ENCODE measurements around the gene GADD45GIP1. TPM values are rescaled to one million over a fixed set of nuclear protein-coding genes. Genes with fewer than 3 reads are reported as not detected.
A peak's percentile ranks its signal among the peaks of the same experiment; 100 is the strongest.

Gene GADD45GIP1
- 10 to 100 TPM; 15.9 to 16.4 TPM for total RNA-seq

DNA sequence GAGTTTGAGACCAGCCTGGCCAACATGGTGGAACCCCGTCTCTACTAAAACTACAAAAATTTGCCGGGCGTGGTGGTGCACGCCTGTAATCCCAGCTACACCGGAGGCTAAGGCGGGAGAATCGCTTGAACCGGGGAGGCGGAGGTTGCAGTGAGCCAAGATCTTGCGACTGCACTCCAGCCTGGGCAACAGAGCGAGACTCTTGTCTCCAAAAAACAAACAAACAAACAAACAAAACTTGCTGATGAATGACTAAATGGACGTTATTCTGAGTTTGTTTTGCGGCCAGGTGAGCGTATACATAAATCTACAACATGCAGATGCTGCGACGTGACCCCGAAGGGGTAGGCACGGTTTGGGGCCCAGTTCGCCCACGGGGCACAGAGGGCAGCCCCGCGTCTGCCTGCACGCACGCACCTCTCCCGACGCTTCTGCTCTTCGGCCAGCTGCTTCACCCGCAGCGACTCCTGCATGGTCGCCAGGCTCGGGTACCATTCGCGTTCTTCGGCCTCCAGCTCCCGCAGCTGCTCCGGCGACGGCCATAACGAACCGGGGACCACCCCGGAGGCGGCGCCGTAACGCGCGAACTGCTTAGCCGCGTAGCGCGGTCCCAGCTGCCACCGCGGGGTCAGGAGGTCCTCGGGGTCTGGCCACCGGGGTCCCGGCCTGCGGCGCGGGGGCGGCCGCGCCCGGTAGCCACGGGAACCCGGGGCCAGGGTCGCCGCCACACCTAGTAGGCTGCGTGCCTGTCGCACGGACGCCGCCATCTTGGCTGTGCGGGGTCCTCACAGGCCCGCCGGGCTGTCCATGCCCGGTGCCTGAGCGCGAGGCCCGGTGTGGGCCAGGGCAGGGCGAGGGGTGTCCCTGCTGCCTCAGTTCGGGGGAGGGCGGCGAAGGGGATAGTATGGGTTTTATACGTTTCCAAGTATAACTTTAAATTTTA lies at the start of gene GADD45GIP1:
Gene GADD45GIP1 (minus strand): TSS at position 778 of the 943 bp plus-strand sequence. CDS start 11 bp downstream, at position 767.
- peak within 1 kb of the TSS; percentile 90 for H3K4me3 Mint-ChIP-seq
- peak; percentile 96 for ATAC-seq (replicated peaks in 1 of 2)
- peaks cover 6% of the 10 kb centered on the region for H3K27me3 Mint-ChIP-seq (ENCODE audit: low read depth)
- peaks cover 1 to 13% of the 10 kb centered on the region in 2 donors for H3K36me3 Mint-ChIP-seq (ENCODE audit: insufficient read depth in 2 of 2)
- DNase-seq, result peak; percentile 90 to 91
- peaks cover 52% of the 10 kb centered on the region for H3K4me1 Mint-ChIP-seq (ENCODE audit: low read depth)
- H3K9me3 Mint-ChIP-seq, result no peaks in the 10 kb centered on the region
- peak within 1 kb of the TSS; percentile 94 for H3K27ac Mint-ChIP-seq

DNA sequence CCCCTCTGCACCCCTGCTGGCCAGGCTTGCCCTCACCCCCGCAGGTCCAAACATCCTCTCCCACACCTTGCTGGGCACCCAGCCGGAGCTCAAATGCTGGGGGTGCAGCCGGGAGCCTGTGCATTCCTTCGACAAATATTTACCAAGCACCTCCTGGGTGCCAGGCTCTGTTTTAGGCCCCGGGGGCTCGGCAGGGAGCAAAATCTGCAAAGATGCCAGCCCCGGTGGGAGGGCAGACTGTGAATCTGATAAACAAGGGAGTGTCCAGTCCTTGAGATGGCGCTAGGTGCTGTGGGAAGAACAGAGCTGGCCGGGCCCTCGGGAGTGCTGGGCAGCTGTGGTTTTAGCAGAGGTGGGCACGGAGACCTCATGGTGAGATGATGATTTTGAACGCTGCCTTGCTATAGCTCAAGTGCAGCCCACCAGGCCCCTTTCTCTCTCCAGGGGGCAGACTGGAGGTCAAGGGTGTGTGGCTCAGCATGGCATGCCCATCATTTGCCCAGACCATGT lies 48.9 kb upstream of the GADD45GIP1 start:
- Mint-ChIP-seq H3K36me3 (ENCODE audit: insufficient read depth in 2 of 2) (no peaks in the 10 kb centered on the region), H3K4me3 (no peak overlapping the region), H3K9me3 (no peaks in the 10 kb centered on the region), H3K27ac (no peak overlapping the region), H3K4me1 (ENCODE audit: low read depth) (peaks cover under 1% of the 10 kb centered on the region), H3K27me3 (ENCODE audit: low read depth) (peaks cover 18% of the 10 kb centered on the region)
- ATAC-seq (replicated peaks in 1 of 2) (no peak), DNase-seq (no peak)

DNA sequence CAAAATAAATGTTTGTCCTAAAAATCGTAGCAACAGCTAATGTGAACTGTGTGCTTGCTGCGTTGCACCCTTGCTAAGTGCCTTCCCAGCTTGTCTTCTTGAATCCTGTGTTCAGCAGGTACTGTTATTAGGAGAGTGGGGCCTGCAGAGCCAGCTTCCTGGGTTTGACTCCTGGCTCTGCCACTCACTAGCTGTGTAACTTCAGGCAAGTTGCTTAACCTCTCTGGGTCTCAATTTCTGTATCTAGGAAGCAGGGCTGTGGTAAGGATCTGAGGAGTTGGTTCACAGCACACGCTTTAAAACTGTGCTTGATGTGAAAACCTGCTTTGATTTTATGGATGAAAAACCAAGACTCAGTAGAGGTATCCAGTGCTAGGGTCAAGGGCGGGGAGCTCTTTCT lies 48.2 kb upstream of the GADD45GIP1 start:
- Mint-ChIP-seq H3K27me3 (ENCODE audit: low read depth) (peaks cover 12% of the 10 kb centered on the region), H3K4me3 (no peak overlapping the region), H3K36me3 (ENCODE audit: insufficient read depth in 2 of 2) (no peaks in the 10 kb centered on the region), H3K27ac (no peak overlapping the region), H3K4me1 (ENCODE audit: low read depth) (no peaks in the 10 kb centered on the region), H3K9me3 (no peaks in the 10 kb centered on the region)
- DNase-seq, result no peak
- ATAC-seq (replicated peaks in 1 of 2), result no peak

DNA sequence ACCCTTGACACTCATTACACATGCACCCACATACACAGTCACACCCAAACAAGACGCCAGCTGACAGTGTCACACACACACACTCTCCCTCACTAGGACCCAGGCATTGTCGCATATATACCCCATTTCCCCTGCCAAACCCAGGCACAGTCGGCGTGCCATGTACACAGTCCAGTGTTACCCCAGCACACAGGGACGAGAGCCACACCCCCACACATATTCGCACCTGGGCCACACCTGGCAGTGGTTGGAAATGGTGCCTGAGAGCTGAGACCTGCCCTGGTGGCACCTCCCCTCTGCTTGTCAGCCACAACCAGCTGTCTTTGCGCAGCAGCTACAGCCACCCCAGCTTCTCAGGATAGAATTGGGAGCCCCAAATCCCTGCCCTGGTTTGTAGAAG lies 47.2 kb upstream of the GADD45GIP1 start:
- no peak overlapping the region for H3K27ac Mint-ChIP-seq
- H3K4me3 Mint-ChIP-seq, result no peak overlapping the region
- no peak for DNase-seq
- H3K9me3 Mint-ChIP-seq, result no peaks in the 10 kb centered on the region
- no peak for ATAC-seq (replicated peaks in 1 of 2)
- no peaks in the 10 kb centered on the region for H3K36me3 Mint-ChIP-seq (ENCODE audit: insufficient read depth in 2 of 2)
- H3K27me3 Mint-ChIP-seq (ENCODE audit: low read depth), result peaks cover 7% of the 10 kb centered on the region
- H3K4me1 Mint-ChIP-seq (ENCODE audit: low read depth), result no peaks in the 10 kb centered on the region

DNA sequence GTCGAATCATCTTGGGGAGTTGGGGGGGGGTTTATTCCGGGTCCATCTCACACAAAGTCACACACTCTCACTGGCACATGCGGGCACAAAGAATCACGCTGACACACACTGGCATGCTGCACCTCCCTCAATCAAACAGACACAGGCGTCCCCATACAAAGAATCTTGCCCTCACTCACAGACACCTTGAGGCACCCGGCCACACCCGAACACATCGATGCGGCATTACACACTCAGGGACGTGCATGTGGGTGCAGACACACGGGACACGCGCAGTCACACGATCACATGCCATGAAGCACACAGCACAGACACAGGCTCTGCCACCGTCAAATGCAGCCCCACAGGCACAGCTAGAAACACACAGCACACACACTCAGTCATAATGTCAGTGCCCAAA lies 46.1 kb upstream of the GADD45GIP1 start:
- ATAC-seq (replicated peaks in 1 of 2), result no peak
- Mint-ChIP-seq H3K36me3 (ENCODE audit: insufficient read depth in 2 of 2) (no peaks in the 10 kb centered on the region), H3K9me3 (no peaks in the 10 kb centered on the region), H3K27me3 (ENCODE audit: low read depth) (no peaks in the 10 kb centered on the region), H3K4me3 (no peak overlapping the region), H3K27ac (no peak overlapping the region), H3K4me1 (ENCODE audit: low read depth) (no peaks in the 10 kb centered on the region)
- DNase-seq, result no peak

DNA sequence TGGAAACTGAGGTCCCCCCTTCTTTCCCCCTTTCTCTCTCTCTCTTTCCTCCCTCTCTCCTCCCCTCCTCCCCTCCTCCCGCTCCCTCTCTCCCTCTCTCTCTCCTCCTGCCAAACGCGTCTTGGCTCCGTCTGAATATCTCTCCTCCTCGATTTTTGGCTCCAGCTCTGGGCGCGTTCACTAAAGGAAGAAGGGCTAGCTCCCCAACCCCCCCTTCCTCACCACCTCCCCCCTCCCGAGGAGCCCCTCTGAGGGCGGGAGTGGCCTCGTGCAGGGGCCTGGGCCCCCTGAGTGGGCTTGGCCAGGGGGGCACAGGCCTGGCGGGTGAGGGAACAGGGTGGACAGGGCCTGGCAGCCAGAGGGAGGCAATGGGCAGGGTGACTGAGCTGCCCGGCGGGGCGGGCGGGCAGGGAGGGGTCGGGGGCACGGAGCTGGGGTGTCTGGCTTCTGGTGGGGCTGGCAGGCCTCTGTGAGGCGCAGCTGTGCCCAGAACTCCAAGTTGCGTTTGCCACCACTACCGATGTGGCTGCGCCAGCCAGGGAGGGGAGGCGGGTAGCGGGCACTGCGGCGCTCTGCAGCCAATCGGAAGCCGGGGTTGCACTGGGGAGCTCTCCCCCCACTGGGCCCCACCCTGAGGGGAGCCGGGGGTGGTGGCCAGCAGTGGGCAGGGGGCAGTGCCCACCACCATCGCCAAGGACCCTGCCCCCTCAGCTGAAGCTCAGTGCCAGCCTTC lies 45.3 kb upstream of the GADD45GIP1 start:
- no peaks in the 10 kb centered on the region for H3K9me3 Mint-ChIP-seq

DNA sequence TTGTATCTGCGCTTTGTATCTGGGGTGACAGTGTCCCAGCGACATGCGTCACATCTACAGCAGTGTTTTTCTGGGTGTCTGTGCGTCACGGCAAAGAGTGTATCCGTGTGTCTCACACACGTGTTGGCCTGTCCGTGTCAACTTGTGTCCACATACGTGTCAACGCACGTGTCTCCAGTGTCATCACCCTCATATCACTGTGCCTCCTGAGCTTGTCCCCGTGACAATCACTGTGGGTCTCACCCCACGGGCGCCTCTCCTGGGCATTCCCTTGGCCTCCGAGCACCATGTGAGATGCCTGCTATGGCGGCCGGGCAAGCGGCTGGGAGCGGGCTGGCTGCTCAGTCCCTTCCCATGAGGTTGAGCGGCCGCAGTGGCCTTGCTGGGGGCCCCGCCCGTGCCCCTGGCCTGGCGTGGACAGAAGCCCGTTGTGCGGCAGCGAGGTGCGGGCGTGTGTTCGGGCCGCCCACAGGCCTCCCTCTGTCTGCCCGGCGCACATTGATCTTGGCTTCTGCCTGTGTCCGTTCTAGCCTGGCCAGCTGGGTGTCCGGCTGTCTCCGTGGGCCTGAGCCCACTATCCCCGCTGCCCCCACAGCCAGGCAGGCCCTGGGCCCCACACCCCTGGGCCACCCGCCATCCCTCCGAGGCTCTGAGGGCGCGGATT lies 44.6 kb upstream of the GADD45GIP1 start:
- no peak overlapping the region for H3K4me3 Mint-ChIP-seq
- ATAC-seq (replicated peaks in 1 of 2) (no peak), DNase-seq (no peak)
- no peaks in the 10 kb centered on the region for H3K27me3 Mint-ChIP-seq (ENCODE audit: low read depth)
- no peaks in the 10 kb centered on the region for H3K36me3 Mint-ChIP-seq (ENCODE audit: insufficient read depth in 2 of 2)
- no peaks in the 10 kb centered on the region for H3K9me3 Mint-ChIP-seq
- H3K27ac Mint-ChIP-seq, result no peak overlapping the region
- no peaks in the 10 kb centered on the region for H3K4me1 Mint-ChIP-seq (ENCODE audit: low read depth)

More for the DNA sequence above, 45.3 kb upstream of the GADD45GIP1 start:
- no peaks in the 10 kb centered on the region for H3K27me3 Mint-ChIP-seq (ENCODE audit: low read depth)
- H3K4me3 Mint-ChIP-seq, result no peak overlapping the region
- ATAC-seq (replicated peaks in 1 of 2) (no peak), DNase-seq (no peak)
- H3K27ac Mint-ChIP-seq, result no peak overlapping the region
- H3K36me3 Mint-ChIP-seq (ENCODE audit: insufficient read depth in 2 of 2), result no peaks in the 10 kb centered on the region
- H3K4me1 Mint-ChIP-seq (ENCODE audit: low read depth), result no peaks in the 10 kb centered on the region

DNA sequence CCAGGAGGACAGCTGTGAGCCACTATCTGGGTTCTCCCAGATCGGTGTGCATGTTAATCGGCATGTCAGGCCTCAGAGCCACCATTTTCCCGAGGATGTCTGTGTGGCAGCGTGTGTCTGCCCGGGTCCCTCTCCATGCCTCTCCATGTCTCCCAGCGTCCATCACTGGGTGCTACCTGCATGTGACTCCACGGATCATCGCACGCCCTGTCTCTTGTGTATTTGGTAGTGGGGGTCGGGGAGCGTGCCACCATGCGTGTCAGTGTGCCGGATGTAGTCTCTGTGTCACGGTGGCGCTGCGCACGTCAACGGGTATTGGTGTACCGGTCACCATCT lies 44.1 kb upstream of the GADD45GIP1 start:
- no peaks in the 10 kb centered on the region for H3K9me3 Mint-ChIP-seq
- ATAC-seq (replicated peaks in 1 of 2) (no peak), DNase-seq (no peak)
- no peak overlapping the region for H3K4me3 Mint-ChIP-seq
- H3K27me3 Mint-ChIP-seq (ENCODE audit: low read depth), result no peaks in the 10 kb centered on the region
- H3K27ac Mint-ChIP-seq, result no peak overlapping the region
- H3K4me1 Mint-ChIP-seq (ENCODE audit: low read depth), result no peaks in the 10 kb centered on the region
- H3K36me3 Mint-ChIP-seq (ENCODE audit: insufficient read depth in 2 of 2), result no peaks in the 10 kb centered on the region

DNA sequence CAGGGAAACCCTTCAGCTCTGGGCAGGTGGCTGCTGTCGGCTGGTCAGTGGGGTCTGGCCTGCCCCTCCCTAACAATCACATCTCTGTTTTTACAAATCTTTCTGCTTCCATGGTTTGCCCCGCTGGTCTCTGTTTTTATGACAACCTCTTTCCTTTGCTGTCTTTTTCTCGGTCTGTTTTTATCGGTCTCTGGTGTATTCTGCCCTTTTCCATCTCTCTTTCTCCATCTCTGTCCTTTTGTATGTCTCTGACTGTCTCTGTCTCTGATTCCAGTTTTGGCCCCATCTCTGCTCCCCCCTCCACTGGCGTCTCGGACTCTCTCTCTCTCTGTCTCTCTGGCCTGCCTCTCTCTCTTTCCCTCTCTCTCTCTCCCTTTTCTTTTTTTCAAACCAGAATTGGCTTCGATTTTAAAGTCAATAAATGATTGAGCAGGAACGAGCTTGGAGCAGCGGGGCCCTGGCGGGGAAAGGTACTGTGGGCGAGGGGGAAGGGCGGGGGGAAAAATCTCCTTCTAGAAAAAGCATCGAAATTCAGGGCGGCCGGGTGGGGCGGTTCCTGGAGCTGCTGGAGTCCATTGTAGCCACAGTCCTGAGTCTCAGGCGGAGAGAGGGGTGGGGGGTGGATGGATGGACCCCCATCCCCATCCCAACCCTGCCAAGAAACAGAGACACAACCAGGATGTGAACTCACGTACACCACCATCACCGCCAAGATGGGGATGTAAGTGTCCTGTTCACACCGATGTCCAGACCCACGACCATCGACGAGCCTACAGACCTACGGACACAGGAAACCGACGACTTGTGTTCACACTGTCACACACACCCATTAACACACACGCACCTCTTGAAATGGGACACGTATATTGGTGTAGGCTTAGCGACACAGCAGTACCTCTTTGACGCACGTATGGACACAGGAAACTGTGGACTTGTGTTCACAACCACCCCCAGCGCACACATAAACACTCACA lies 41.2 kb upstream of the GADD45GIP1 start:
- Mint-ChIP-seq H3K4me3 (peak overlapping the region in 1 of 2 donors; percentile 19), H3K27ac (no peak overlapping the region), H3K9me3 (no peaks in the 10 kb centered on the region), H3K36me3 (ENCODE audit: insufficient read depth in 2 of 2) (peaks cover 0 to 4% of the 10 kb centered on the region in 2 donors), H3K4me1 (ENCODE audit: low read depth) (peaks cover 7% of the 10 kb centered on the region), H3K27me3 (ENCODE audit: low read depth) (peaks cover 14% of the 10 kb centered on the region)
- DNase-seq (no peak), ATAC-seq (replicated peaks in 1 of 2) (no peak)

DNA sequence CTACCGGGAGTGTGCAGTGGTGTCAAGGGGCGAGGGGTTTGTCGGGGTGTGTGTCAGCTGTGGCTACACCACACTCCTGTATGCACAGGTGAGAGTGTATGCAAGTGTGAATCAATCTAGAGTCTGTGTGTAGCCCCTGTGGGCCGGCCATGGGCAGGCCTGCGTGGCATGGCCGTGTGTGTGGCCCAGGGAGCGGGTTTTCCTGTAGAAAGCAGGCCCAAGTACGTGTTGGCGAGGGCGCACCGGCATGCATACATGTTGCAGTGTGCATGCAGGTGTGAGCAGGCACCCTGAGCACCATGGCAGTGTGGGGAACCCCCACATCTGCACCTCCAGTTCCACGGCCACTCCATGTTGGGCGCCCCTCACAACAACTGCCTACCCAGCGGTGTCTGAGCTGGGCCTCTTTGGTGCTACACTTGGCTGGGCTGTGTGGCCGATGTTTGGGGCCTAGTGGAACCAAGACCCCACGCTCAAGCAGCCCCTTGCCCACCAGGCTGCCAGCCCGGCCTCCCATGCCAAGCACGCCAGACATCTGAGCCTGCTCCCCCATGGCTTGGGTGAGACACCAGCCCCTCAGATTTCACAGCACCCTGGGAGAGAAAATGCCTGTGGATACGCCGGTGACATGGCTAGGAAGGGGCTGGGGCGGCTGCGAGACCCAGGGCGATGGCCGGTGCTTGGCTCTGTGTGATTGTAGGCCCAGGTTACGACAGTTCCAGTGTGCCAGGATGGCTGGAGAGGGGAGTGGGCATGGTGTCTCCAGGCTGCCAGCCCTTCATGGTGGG lies 40.4 kb upstream of the GADD45GIP1 start:
- H3K27ac Mint-ChIP-seq, result no peak overlapping the region
- H3K4me3 Mint-ChIP-seq, result peak overlapping the region in 1 of 2 donors; percentile 59
- H3K36me3 Mint-ChIP-seq (ENCODE audit: insufficient read depth in 2 of 2), result peaks cover 0 to 4% of the 10 kb centered on the region in 2 donors
- no peaks in the 10 kb centered on the region for H3K9me3 Mint-ChIP-seq
- no peak for ATAC-seq (replicated peaks in 1 of 2)
- H3K27me3 Mint-ChIP-seq (ENCODE audit: low read depth), result peaks cover 14% of the 10 kb centered on the region
- no peak for DNase-seq
- H3K4me1 Mint-ChIP-seq (ENCODE audit: low read depth), result peaks cover 7% of the 10 kb centered on the region

DNA sequence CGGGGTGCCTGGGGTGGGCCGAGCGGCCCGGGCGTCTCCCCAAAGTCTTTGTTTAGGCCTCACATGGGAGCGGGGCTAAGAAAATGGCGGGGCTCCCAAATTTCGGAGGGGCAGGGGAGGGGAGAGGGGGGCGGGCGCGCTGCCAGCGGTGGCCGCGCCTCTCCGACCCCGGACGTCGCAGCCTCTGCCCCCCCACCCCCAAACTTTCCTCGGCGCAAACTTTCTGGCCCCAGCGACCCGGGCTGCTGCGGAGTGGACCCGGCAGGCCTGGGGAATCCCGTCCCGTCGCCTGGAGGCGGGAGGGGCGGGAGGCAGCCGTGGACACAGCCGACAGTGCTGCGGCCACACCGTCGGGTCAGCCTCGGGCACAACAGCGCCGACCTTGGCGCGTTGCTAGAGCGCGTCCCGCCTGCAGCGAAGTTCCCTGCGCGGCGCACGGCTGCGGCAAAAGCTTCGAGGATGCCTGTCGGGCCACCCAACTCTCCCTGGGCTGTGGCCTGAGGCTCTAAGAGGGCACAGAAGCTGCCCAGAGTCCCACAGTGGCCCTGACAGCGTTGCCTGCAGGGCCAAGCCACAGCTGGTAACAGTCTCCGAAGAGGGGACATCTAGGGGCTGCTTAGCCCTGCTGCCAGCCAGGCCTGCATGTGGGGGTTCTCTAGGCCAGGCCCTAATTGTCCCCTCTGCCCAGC lies 39.5 kb upstream of the GADD45GIP1 start:
- Mint-ChIP-seq H3K36me3 (ENCODE audit: insufficient read depth in 2 of 2) (peaks cover 0 to 4% of the 10 kb centered on the region in 2 donors), H3K4me3 (peak overlapping the region; percentile 22 to 59), H3K27me3 (ENCODE audit: low read depth) (peaks cover 14% of the 10 kb centered on the region), H3K27ac (no peak overlapping the region), H3K4me1 (ENCODE audit: low read depth) (peaks cover 7% of the 10 kb centered on the region), H3K9me3 (no peaks in the 10 kb centered on the region)
- DNase-seq (no peak), ATAC-seq (replicated peaks in 1 of 2) (no peak)

Measured in activated T-cell treated with anti-CD3 and anti-CD28 coated beads, Interleukin-2, amount 50 U/mL, for 72 hours (primary cell).